Esophagus squamous epithelium (tissue), 5 donors: ENCODE data around the gene TUBE1. TPM values are rescaled to one million over a fixed set of nuclear protein-coding genes. Genes with fewer than 3 reads are reported as not detected.
"Not testable (repeated sequence)": the region's sequence is repeated elsewhere in the genome, so short reads cannot be mapped to it uniquely, and the experiment has no call there.

Experiments
- DNase-seq: peaks from one replicate; lab custom pipeline; 2025; lab: John Stamatoyannopoulos, UW
- H3K27ac ChIP-seq, 4 donors: fragments of 200-600 bp; sonication (generic); one replicate each; pipeline ENCODE4 v1.5.1; 2016 to 2019; ENCODE audit warnings: mild to moderate bottlenecking in 1 of 4
- H3K27me3 ChIP-seq, 4 donors: fragments of 200-600 bp; sonication (generic); 1 replicate in 3 of 4; 2 replicates in 1 of 4; pipeline versions ENCODE4 v1.5.1 to v1.6.0; 2017 to 2021; ENCODE audit warnings: antibody characterized with exemption in 1 of 4
- H3K36me3 ChIP-seq, 3 donors: fragments of 200-600 bp; sonication (generic); one replicate each; pipeline ENCODE4 v1.5.1; 2016 to 2019
- H3K4me1 ChIP-seq, 3 donors: fragments of 200-600 bp; sonication (generic); one replicate each; pipeline ENCODE4 v1.5.1; 2017 to 2019
- H3K4me3 ChIP-seq, 4 donors: fragments of 200-600 bp; sonication (generic); 1 replicate in 3 of 4; 2 replicates in 1 of 4; pipeline ENCODE4 v1.5.1; 2016 to 2019; ENCODE audit warnings: mild to moderate bottlenecking in 2 of 4, moderate library complexity in 1 of 4
- H3K9me3 ChIP-seq, 3 donors: fragments of 200-600 bp; sonication (generic); one replicate each; pipeline ENCODE4 v1.5.1; 2016 to 2019
- CTCF ChIP-seq, 6 experiments: fragments of 450-650 bp in 4 of 6; fragments of 200-600 bp in 2 of 6; sonication (generic) in 2 of 6; IDR thresholded peaks; one replicate each; pipeline ENCODE4 v1.5.1; 2016 to 2019; ENCODE audit warnings: antibody characterized with exemption in 6 of 6, mild to moderate bottlenecking in 4 of 6, moderate library complexity in 4 of 6
- POLR2A ChIP-seq, 4 donors: fragments of 450-650 bp; IDR thresholded peaks; one replicate each; pipeline ENCODE4 v1.6.1; 2017; ENCODE audit warnings: antibody characterized with exemption in 4 of 4, mild to moderate bottlenecking in 4 of 4, moderate library complexity in 3 of 4
- WGBS, 2 donors: methylation state at CpG; one replicate each; pipeline ENCODE4 v1.1.5; 2018; 5-methylcytosine and 5-hydroxymethylcytosine counted together
- intact Hi-C: fragments of 100-400 bp; cut with DNase I; formaldehyde crosslinking; loops from one replicate; pipeline ENCODE4 v1.15.0; 2022
- total RNA-seq, 4 donors: library from RNA; depleted of rRNA; stranded (reverse); fragments of >200 nt; gene quantifications; one replicate each; pipeline ENCODE4 v1.1.0, GENCODE V29; 2016
- donor health status: DM: yes; HTN: yes; CAD: no.

TUBE1 gene
- total RNA-seq, 4 donors from 2014 or later: 9.7 to 28.4 (median 12.9) TPM

GRCh38 chr6:112054555-112055190, 32.6 kb downstream of the TUBE1 start:
- Histone ChIP-seq H3K9me3 (no peaks in the 10 kb centered on the region), H3K4me3 (no peak overlapping the region), H3K4me1 (no peaks in the 10 kb centered on the region), H3K27me3 (no peaks in the 10 kb centered on the region), H3K27ac (no peak overlapping the region), H3K36me3 (no peaks in the 10 kb centered on the region)
- WGBS, 2 donors: 68 to 73% methylated on average over 10 of the region's 10 CpGs
- intact Hi-C loops: no loop called here
- TF ChIP-seq CTCF (IDR thresholded peaks at IDR 0.05) (no peak), POLR2A (IDR thresholded peaks at IDR 0.05) (no peak)
- no peak for DNase-seq

GRCh38 chr6:112054001-112054400, 33.3 kb downstream of the TUBE1 start, which contains the start of gene CCN6:
Gene CCN6 (plus strand): TSS chr6:112054104. CDS start chr6:112054358, 254 bp downstream.
- no peaks in the 10 kb centered on the region for H3K27me3 ChIP-seq
- H3K4me3 ChIP-seq: no peak within 1 kb of the TSS
- no peak within 1 kb of the TSS for H3K27ac ChIP-seq
- H3K36me3 ChIP-seq: no peaks in the 10 kb centered on the region
- no peaks in the 10 kb centered on the region for H3K4me1 ChIP-seq
- TF ChIP-seq CTCF (IDR thresholded peaks at IDR 0.05) (no peak), POLR2A (IDR thresholded peaks at IDR 0.05) (no peak)
- WGBS, 2 donors: 71 to 72% methylated on average over 12 of the region's 12 CpGs
- no peak for DNase-seq
- intact Hi-C loops: no loop called here
- H3K9me3 ChIP-seq: no peaks in the 10 kb centered on the region

GRCh38 chr6:112051251-112051740, 36.0 kb downstream of the TUBE1 start:
- H3K4me3 ChIP-seq, H3K27ac ChIP-seq, H3K4me1 ChIP-seq, DNase-seq, H3K9me3 ChIP-seq, intact Hi-C loops, H3K27me3 ChIP-seq, H3K36me3 ChIP-seq: not testable (repeated sequence)
- WGBS, 2 donors: 82 to 87% methylated on average over 4 of the region's 4 CpGs

GRCh38 chr6:112050429-112050828, 36.9 kb downstream of the TUBE1 start:
- TF ChIP-seq CTCF (IDR thresholded peaks at IDR 0.05) (no peak), POLR2A (IDR thresholded peaks at IDR 0.05) (no peak)
- Histone ChIP-seq H3K27me3 (no peaks in the 10 kb centered on the region), H3K9me3 (no peaks in the 10 kb centered on the region), H3K4me3 (no peak overlapping the region), H3K36me3 (no peaks in the 10 kb centered on the region), H3K4me1 (no peaks in the 10 kb centered on the region), H3K27ac (no peak overlapping the region)
- intact Hi-C loops: no loop called here
- 93 to 95% methylated on average over 5 of the region's 5 CpGs for WGBS, 2 donors
- DNase-seq: no peak

GRCh38 chr6:112049996-112050395, 37.3 kb downstream of the TUBE1 start:
- no peak for DNase-seq
- Histone ChIP-seq H3K4me3 (no peak overlapping the region), H3K27me3 (no peaks in the 10 kb centered on the region), H3K27ac (no peak overlapping the region), H3K9me3 (no peaks in the 10 kb centered on the region), H3K4me1 (no peaks in the 10 kb centered on the region), H3K36me3 (no peaks in the 10 kb centered on the region)
- TF ChIP-seq POLR2A (IDR thresholded peaks at IDR 0.05): no peak
- no peak for TF ChIP-seq CTCF (IDR thresholded peaks at IDR 0.05)
- 91 to 99% methylated on average over 7 of the region's 7 CpGs for WGBS, 2 donors
- intact Hi-C loops: no loop called here
